ENCODE results near the gene IRF3.

IRF3 gene

DNA sequence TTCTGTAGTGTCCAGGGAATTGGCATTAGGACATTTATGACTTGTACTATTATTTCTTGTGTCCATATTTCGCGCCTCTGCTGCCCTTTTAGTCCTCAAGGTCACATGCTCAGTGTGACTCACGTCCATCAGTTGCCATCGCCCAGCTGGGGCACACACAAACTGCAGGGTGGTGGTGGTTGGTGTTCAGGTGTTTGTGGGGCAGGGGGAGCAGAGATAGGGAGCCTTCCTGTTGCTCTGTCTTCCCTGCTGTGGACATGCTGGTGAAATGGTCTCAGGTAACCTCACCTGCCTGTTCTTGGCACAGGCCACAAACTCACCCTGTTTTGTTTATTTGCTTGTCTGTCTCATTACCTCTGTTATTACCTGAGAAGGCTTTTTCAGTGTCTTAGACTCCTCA is 52.3 kb downstream of the IRF3 start:
- Histone ChIP-seq H3K36me3 (peaks cover 42% of the 10 kb centered on the region), H3K9me3 (no peaks in the 10 kb centered on the region), H3K27me3 (no peaks in the 10 kb centered on the region), H3K4me1 (no peaks in the 10 kb centered on the region), H3K4me3 (ENCODE audit: low read depth, low read length) (no peak overlapping the region)
- TF ChIP-seq, protein P1, sequence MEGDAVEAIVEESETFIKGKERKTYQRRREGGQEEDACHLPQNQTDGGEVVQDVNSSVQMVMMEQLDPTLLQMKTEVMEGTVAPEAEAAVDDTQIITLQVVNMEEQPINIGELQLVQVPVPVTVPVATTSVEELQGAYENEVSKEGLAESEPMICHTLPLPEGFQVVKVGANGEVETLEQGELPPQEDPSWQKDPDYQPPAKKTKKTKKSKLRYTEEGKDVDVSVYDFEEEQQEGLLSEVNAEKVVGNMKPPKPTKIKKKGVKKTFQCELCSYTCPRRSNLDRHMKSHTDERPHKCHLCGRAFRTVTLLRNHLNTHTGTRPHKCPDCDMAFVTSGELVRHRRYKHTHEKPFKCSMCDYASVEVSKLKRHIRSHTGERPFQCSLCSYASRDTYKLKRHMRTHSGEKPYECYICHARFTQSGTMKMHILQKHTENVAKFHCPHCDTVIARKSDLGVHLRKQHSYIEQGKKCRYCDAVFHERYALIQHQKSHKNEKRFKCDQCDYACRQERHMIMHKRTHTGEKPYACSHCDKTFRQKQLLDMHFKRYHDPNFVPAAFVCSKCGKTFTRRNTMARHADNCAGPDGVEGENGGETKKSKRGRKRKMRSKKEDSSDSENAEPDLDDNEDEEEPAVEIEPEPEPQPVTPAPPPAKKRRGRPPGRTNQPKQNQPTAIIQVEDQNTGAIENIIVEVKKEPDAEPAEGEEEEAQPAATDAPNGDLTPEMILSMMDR (IDR thresholded peaks at IDR 0.05; ENCODE audit: low read depth, low read length) = no peak
- DNase-seq = no peak

Measured in BE2C (cell line).